Dedifferentiated amniotic fluid mesenchymal stem cell (primary cell): ENCODE data around the gene PCK1.

Experiments
- DNase-seq: peaks from one replicate; pipeline ENCODE4 v3.0.0-alpha.2; 2016; ENCODE audit errors: extremely low spot score

Gene PCK1

GRCh38 chr20:57589728-57590484 is 29.0 kb downstream of the PCK1 start:
- DNase-seq = no peak

GRCh38 chr20:57590485-57591288 is 29.8 kb downstream of the PCK1 start:
- no peak for DNase-seq

GRCh38 chr20:57591289-57592229 is 30.6 kb downstream of the PCK1 start:
- DNase-seq = no peak

- DNase-seq = no peak
Observed at GRCh38 chr20:57592263-57593092, 31.6 kb downstream of the PCK1 start.

GRCh38 chr20:57593134-57593886 is 32.4 kb downstream of the PCK1 start:
- no peak for DNase-seq

- no peak for DNase-seq
Observed at GRCh38 chr20:57594092-57594951, 33.4 kb downstream of the PCK1 start.

GRCh38 chr20:57595041-57596030 is 34.4 kb downstream of the PCK1 start:
- no peak for DNase-seq

- DNase-seq = no peak
Observed at GRCh38 chr20:57596358-57596757, 35.4 kb downstream of the PCK1 start.

GRCh38 chr20:57596998-57597939 is 36.4 kb downstream of the PCK1 start:
- DNase-seq = no peak

GRCh38 chr20:57598060-57598459 is 37.1 kb downstream of the PCK1 start:
- no peak for DNase-seq

GRCh38 chr20:57598491-57598890 is 37.6 kb downstream of the PCK1 start:
- DNase-seq = no peak

GRCh38 chr20:57600320-57601210 is 39.7 kb downstream of the PCK1 start:
- no peak for DNase-seq

GRCh38 chr20:57601211-57601570 is 40.3 kb downstream of the PCK1 start:
- no peak for DNase-seq

- DNase-seq = no peak
Observed at GRCh38 chr20:57601737-57602136, 40.8 kb downstream of the PCK1 start.

GRCh38 chr20:57603120-57603519 is 42.2 kb downstream of the PCK1 start:
- DNase-seq = no peak

- no peak for DNase-seq
Observed at GRCh38 chr20:57605045-57605444, 44.1 kb downstream of the PCK1 start.
